Activated T-cell treated with anti-CD3 and anti-CD28 coated beads, Interleukin-2, amount 50 U/mL, for 48 hours (primary cell): ENCODE measurements around the gene PDGFD.

Experiments used
- DNase-seq, 2 experiments: peaks; one replicate each; pipeline ENCODE4 v3.0.0-alpha.2; 2020

PDGFD gene

DNA sequence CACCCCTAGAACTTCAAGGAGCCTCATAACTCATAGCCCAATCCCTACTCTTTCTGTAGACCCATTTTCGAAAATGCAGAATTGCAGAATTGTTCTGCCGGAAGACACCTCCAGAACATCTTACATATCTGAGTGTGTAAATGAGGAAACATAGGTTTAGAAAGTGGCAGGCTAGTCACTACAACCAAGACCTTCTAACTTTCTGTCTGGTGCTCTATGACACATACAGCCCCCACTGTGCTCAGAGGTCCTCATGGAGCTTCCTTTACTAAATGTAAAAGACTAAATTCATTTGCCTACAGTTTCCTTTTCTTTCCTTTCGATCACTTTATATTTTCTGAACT is 259.7 kb downstream of the PDGFD start:
- DNase-seq, result no peak

DNA sequence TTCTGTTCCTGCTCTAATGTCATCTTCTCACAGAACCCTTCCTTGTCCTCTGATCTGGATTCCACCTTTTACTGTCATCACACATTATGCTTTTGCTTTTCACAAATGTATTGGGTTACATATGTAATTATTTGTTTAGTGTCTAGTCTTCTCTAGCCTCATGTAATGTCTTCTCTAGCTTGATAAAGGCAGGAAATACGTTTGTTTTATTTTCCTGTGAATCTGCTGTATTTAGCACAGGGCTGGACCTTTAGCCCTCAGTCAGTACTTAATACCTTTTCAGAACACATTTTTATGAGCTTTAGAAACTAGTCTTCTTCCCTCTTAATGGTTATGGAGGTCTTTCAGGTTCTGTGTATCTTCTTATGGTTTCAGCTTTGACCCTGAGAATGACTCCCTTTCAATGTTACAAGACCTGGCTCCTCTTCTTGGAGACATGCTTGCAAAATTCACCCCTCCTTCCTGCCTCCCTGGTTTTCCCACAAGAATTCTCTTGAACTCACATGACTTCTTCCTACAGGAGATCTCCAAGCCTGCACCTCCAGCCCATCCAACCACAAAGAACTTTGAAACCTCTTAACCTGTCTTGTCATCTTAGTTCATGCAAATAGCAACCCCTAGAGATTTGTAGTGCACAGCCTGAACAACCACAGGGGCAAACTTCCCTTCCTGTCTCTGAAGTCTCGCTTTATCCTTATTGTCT is 260.2 kb downstream of the PDGFD start:
- DNase-seq, result no peak

DNA sequence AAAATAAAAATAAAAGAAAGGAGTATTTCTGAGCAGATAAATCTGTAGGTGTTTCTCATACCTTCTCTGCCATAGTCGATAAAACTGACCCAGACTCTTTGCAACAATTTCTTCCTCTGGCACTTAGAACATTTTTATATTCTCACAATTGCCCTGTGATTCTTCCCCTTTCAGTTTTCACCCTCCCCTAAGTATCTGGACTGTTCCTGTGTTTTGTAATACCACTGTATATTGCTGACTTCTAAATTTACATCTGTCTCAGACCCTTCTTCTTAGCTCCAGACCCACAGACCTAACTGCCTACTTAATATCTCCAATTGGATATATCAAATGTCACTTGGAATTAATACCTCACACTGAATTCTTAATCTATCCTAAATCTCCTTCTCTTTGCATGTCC is 261.0 kb downstream of the PDGFD start:
- no peak for DNase-seq

DNA sequence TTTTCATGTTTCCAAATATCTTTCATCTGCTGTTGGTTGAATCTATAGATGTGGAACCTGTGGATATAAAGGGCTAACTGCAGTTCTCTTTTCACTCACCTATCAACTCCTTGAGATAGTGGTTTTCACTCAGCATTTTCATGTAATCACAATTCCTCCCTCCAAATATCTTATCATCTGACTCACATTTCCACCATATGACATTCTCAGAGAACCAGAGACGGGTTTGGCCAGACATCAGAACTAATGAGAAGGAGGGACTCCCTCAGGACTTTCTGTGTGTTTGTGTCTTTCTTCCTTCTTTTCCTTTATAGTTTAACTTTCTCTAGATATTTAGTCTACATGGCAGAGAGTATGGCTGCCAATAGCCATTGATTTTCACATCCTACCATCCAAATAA is 262.3 kb downstream of the PDGFD start:
- DNase-seq, result no peak

- no peak for DNase-seq
Measured at GRCh38 chr11:103898577-103899336, 265.2 kb downstream of the PDGFD start.

GRCh38 chr11:103898065-103898464 is 265.9 kb downstream of the PDGFD start:
- DNase-seq, result no peak

DNA sequence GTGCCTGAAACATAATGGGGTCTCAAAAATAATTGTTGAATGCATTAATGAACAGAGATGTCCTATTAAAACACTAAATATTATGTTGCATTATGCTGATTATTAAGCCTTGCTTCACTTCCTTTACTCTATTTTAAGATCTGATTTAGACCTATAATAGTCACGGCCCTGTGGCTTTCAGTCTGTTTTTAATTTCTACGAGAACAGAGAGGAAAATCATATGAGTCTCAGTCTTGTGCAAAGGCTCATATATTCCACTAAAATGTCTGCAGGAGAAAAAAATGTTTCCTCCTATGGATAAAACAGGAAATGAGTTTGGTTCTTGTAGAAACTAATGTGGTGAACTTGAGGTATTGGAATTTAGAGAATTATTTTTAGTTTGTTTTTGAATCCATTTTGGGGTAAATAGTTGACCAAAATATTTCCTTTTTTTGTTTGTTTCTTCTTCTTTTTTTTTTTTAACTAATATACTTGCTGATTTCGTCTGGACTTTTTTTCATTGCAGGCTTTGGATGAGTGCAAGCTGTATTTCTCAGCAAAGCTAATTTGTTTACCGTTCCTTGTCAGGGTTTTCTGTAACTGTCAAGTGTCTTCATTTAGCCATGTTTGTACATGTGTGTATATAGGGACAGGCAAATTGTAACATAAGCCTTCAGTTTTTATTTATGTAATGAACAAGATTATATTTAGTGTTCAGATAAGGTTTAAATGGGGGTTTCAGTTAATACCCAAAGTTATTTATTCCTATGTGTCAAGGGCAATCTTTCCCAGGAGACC is 266.6 kb downstream of the PDGFD start:
- DNase-seq, result no peak

DNA sequence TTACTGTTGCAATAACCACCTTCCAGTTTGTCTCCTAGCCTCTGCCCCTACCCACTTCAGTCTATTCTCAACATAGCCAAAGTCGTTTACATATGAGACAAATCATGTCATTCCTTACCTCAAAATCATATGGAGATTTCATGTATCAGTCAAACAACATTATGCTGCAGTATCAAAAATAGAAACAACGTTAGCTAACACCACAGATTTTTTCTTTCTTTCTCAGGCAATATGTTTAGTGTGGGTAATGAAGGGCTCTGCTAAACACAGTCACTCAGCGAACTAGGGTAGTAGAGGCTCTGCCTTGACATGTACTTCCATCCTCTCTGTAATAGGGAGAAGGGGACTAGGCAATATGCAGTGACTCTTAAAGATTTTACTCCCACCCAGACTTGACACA is 268.8 kb downstream of the PDGFD start:
- DNase-seq, result no peak

- DNase-seq, result no peak
Measured at GRCh38 chr11:103894673-103895072, 269.3 kb downstream of the PDGFD start.

GRCh38 chr11:103894034-103894433 is 269.9 kb downstream of the PDGFD start:
- no peak for DNase-seq

DNA sequence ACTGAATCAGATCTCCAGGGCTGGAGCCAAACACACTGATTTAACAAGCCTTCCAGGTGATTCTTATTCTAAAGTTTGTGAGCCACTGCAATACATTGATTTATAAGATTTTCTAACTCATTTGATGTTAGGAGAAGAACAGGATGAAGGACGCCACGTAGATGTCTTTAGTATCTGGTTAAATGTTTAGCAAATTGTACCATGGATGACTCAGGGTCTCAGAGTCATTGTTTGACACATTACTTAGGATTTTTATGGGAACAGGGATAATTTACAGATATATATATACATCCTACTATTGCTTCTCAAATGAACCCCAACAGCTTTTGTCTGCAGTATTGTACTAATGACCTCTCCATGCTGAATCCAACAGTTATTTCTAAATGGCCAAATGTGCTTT is 270.6 kb downstream of the PDGFD start:
- DNase-seq, result no peak

GRCh38 chr11:103892603-103893002 is 271.3 kb downstream of the PDGFD start:
- no peak for DNase-seq

- no peak for DNase-seq
Measured at GRCh38 chr11:103890654-103891053, 273.3 kb downstream of the PDGFD start.

- DNase-seq, result no peak
Measured at GRCh38 chr11:103889679-103890078, 274.3 kb downstream of the PDGFD start.

DNA sequence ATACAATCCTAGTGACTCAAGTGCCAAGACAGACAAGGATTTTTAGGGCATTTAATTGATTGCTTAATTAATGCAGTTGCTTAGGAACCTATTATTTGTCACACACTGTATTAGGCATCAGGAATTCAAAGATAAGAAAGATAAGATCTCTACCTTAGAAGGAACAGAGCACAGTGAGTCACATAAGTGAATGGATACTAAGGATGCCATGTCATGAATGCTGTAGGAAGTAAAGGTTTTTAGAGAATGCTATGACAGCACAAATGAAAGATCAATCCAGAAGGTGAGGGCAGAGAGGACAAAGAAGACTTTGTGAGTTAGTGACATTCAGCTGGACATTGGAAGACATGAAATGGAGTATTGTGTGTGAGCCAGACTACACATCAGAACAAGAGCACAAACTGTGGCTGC is 275.4 kb downstream of the PDGFD start:
- DNase-seq, result no peak

DNA sequence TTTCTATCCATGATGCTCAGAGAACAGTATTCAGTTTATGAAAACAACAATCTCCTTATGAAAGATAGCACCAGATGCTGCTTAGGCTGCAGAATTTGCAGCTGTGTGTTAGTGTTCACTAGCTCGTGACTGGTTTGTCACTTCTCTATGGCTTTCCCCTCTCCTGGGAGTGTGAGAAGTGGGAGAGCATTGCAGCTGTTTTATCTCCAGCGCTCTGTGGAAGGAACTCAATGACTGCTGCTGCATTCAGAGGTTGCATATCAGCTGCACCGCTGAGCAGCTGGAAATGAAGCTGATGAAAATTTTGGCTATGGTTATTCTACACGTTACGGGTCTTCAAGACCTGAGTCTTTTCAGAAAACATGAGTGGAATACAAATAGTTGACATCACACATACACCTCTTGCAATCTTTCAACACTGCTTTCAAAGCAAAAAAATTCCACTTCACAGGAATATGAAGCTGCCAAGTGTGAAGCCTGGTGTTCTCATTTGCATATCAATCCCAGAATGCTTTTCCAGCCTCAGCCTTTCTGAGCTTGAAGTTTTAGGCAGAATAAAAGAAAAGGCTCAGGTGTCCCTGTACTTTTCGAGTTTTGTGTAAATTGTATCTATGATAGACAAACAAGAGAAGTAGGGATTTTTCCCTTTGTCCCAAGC is 276.8 kb downstream of the PDGFD start:
- DNase-seq, result no peak

DNA sequence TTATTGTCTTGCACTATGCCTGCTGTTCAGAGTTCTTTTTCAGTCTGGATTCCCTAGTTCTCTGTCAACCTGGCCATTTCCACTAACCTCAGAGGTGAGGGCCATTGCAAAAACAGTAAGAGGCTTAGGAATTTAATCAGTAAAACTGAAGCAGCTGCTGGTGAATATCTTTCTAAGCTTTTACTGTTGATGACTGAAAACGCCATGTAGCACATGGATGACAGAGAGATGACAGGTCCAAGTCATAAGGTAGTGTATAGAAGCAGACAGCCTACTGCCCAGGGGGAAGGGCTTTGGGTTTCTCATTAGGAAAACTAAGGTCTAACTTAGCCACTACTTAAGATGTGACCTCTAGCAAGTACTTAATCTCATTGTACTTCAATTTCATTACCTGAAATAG is 280.1 kb downstream of the PDGFD start:
- DNase-seq, result no peak

GRCh38 chr11:103883291-103883690 is 280.7 kb downstream of the PDGFD start:
- no peak for DNase-seq

DNA sequence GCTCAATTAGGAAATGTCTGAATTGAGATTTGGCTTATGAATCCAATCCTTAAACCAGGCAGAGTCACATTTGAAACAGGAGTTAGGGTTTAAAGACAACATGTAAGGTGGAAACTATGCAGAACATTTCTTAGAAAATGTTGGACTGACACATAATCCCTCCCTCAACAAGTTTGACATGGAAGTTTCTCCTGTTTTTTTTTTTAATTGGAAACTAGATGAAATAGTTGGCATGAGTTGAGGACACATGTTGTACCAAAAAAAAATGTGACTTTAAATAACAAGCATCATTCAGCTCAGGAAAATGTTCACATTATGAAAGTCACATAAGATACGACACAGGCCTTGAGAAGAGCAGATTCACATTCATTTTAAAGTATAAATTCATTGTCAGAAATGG is 282.4 kb downstream of the PDGFD start:
- no peak for DNase-seq

- no peak for DNase-seq
Measured at GRCh38 chr11:103880968-103881367, 283.0 kb downstream of the PDGFD start.

- DNase-seq, result no peak
Measured at GRCh38 chr11:103878646-103879045, 285.3 kb downstream of the PDGFD start.

DNA sequence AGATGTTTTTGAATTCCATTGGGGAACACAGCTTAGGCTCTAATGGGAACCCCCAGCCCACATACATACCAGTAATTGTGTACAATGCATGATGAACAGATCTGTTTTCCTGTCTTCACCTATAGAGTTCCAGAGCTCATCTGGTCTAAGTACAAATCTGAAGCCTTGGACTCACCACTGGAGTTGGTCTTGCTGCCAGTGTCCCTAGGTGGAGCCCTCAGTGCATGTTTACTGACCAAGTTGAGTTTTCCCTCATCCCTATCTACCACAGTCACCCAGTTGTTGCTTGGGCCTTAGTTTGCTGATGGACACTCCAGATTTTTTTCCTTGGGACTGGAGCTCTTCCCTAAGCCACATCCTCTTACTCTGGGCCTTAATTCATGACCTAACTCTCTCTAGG is 286.7 kb downstream of the PDGFD start:
- DNase-seq, result no peak

DNA sequence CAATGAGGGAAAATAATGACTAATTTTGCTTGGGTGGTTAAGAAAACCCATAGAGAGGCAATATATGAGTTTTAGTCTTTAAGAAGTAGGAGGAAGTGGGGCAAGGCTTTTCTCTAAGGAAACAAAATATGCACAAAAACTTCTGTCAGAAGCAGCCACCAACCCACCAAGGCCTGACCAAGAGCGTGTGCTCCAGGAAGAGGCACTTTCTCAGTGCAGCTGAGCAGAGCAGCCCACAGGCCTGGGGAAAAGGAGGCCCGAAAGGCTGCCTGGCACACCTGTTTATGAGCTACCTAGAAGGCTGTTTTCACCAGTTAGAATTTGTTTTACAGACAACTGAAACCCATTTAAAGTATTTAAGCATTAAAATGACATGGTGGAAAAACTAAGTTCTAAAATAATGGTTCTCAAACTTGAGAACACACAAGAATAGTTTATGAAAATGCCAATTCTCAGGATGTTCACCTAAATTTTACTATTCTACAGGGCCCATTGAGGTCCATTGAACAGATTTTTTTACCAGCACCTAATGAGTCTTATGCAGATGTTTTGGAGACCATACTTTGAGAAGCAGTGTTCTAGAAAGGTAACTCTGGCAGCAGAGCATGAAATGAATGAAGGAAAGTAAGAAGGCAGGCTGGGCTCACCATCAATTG is 288.0 kb downstream of the PDGFD start:
- DNase-seq, result no peak
